HEK293T (cell line): ENCODE data around the gene MRPL2.

ENCODE experiments used
- CTCF ChIA-PET: fragments of 350-600 bp; formaldehyde crosslinking; extraction: SDS; loops from one replicate; lab custom pipeline; 2021; ENCODE audit warnings: antibody characterized with exemption, inconsistent platforms; lab: Yijun Ruan, JAX
- POLR2A ChIA-PET: fragments of 350-600 bp; formaldehyde crosslinking; extraction: SDS; loops from one replicate; lab custom pipeline; 2020; ENCODE audit warnings: antibody characterized with exemption, inconsistent platforms; lab: Yijun Ruan, JAX
- DNase-seq: peaks from one replicate; pipeline ENCODE4 v3.0.0; 2012; ENCODE audit warnings: mixed read lengths; ENCODE audit errors: extremely low spot score
- ARNT ChIP-seq: fragments of 450-650 bp; IDR thresholded peaks from 2 replicates; pipeline ENCODE4 v1.6.1; 2017; ENCODE audit warnings: mild to moderate bottlenecking
- BHLHE40 ChIP-seq: fragments of 450-650 bp; IDR thresholded peaks from 2 replicates; pipeline ENCODE4 v1.6.1; 2016; ENCODE audit warnings: mild to moderate bottlenecking, moderate library complexity, borderline replicate concordance
- CTBP1 ChIP-seq: fragments of 450-650 bp; IDR thresholded peaks from 2 replicates; pipeline ENCODE4 v1.6.1; 2016; ENCODE audit warnings: borderline replicate concordance
- ELF4 ChIP-seq: fragments of 450-650 bp; IDR thresholded peaks from 2 replicates; pipeline ENCODE4 v1.6.1; 2017; ENCODE audit warnings: antibody characterized with exemption
- FOXA1 ChIP-seq: fragments of 450-650 bp; IDR thresholded peaks from 2 replicates; pipeline ENCODE4 v1.6.1; 2016; ENCODE audit warnings: mild to moderate bottlenecking
- FOXK2 ChIP-seq: fragments of 450-650 bp; IDR thresholded peaks from 2 replicates; pipeline ENCODE4 v1.6.1; 2016; ENCODE audit warnings: mild to moderate bottlenecking
- FOXM1 ChIP-seq: fragments of 450-650 bp; IDR thresholded peaks from 2 replicates; pipeline ENCODE4 v1.6.1; 2017; ENCODE audit warnings: mild to moderate bottlenecking, borderline replicate concordance
- HDGF ChIP-seq: fragments of 450-650 bp; IDR thresholded peaks from 2 replicates; pipeline ENCODE4 v1.6.1; 2017; ENCODE audit warnings: antibody characterized with exemption, borderline replicate concordance
- L3MBTL2 ChIP-seq: fragments of 450-650 bp; conservative IDR thresholded peaks from 2 replicates; pipeline ENCODE4 v1.6.1; 2016; ENCODE audit warnings: mild to moderate bottlenecking
- LEF1 ChIP-seq: fragments of 450-650 bp; IDR thresholded peaks from 2 replicates; pipeline ENCODE4 v1.6.1; 2017; ENCODE audit warnings: mild to moderate bottlenecking, borderline replicate concordance
- NFRKB ChIP-seq: fragments of 450-650 bp; IDR thresholded peaks from 2 replicates; pipeline ENCODE4 v1.6.1; 2016; ENCODE audit warnings: mild to moderate bottlenecking, moderate library complexity
- SP1 ChIP-seq: fragments of 450-650 bp; IDR thresholded peaks from 2 replicates; pipeline ENCODE4 v1.6.1; 2017
- SUZ12 ChIP-seq: fragments of 450-650 bp; IDR thresholded peaks from 2 replicates; pipeline ENCODE4 v1.6.1; 2016; ENCODE audit warnings: mild to moderate bottlenecking
- TARDBP ChIP-seq: fragments of 450-650 bp; IDR thresholded peaks from 2 replicates; pipeline ENCODE4 v1.6.1; 2016
- ZNF384 ChIP-seq: fragments of 450-650 bp; IDR thresholded peaks from 2 replicates; pipeline ENCODE4 v1.6.1; 2016
- TF ChIP-seq, protein P1 (sequence below): fragments of 450-650 bp; IDR thresholded peaks from 2 replicates; pipeline ENCODE4 v1.6.1; 2016

Gene MRPL2

DNA sequence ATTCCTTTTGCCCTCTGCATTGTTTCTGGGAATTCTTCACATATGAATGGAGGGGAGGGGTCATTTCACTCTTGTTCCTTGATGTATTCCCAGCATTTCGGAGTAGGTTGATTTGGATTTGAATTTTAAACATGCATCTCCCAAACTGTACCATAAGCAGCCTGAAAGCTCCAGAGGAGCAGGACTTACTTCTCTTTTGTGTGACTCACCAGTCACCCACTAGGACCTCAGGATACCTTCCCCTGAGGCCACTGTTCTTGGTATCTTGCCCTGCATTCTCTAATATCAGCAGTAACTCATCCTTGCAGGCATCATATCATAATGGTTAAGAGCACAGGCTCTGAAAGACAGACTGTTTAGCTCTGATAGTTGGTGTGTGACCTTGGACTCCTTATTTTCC is 703 bp downstream of the MRPL2 start:
- TF ChIP-seq CTBP1 (no peak), L3MBTL2 (no peak), ARNT (no peak), ELF4 (no peak), BHLHE40 (no peak), SP1 (no peak), HDGF (no peak), SUZ12 (no peak), FOXM1 (no peak), FOXA1 (no peak), LEF1 (no peak), TARDBP (no peak), NFRKB (no peak), ZNF384 (no peak), FOXK2 (no peak)
- TF ChIP-seq, protein P1, sequence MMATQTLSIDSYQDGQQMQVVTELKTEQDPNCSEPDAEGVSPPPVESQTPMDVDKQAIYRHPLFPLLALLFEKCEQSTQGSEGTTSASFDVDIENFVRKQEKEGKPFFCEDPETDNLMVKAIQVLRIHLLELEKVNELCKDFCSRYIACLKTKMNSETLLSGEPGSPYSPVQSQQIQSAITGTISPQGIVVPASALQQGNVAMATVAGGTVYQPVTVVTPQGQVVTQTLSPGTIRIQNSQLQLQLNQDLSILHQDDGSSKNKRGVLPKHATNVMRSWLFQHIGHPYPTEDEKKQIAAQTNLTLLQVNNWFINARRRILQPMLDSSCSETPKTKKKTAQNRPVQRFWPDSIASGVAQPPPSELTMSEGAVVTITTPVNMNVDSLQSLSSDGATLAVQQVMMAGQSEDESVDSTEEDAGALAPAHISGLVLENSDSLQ: no peak
- ChIA-PET POLR2A (interaction anchor here (0.8 to 2.4 kb wide), 10 partner anchors 9 to 129 kb away, joined by 3 to 20 read pairs (median 8); partner anchors contain the start of genes CNPY3, KLHDC3, MEA1 and PEX6), CTCF (no interaction called here)
- no peak for DNase-seq

DNA sequence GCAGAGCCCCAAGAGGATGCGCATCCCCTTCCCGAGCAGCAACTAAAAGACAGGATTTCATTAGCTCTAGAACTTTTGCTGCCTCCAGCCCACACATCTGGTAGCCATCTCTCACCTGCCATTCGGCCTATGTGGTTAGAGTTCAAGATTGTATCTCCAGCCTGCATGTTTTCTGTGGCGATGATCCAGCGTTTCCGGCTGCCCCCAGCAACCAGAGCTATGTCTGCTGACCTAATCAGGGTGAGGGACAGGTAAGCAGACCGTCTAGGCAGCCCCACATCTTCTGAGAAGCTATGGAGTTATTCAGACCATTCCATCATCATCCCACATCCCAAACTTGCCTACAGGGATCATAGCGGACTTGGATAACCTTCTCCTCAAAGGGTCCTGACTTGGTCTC is 3.3 kb downstream of the MRPL2 start:
- POLR2A ChIA-PET: interaction anchor here (1.1 to 2.9 kb wide), 3 partner anchors 35 to 126 kb away, joined by 3 to 26 read pairs (median 16); partner anchors contain the start of genes CNPY3, PEX6 and RRP36
- CTCF ChIA-PET: interaction anchor here (0.6 kb wide), 1 partner anchor 155 kb away, joined by 3 read pairs; no protein-coding TSS in a partner anchor
- no peak for DNase-seq
- no peak for TF ChIP-seq ARNT
- no peak for TF ChIP-seq ELF4
- no peak for TF ChIP-seq FOXM1
- no peak for TF ChIP-seq CTBP1
- no peak for TF ChIP-seq FOXK2
- TF ChIP-seq ZNF384: no peak

DNA sequence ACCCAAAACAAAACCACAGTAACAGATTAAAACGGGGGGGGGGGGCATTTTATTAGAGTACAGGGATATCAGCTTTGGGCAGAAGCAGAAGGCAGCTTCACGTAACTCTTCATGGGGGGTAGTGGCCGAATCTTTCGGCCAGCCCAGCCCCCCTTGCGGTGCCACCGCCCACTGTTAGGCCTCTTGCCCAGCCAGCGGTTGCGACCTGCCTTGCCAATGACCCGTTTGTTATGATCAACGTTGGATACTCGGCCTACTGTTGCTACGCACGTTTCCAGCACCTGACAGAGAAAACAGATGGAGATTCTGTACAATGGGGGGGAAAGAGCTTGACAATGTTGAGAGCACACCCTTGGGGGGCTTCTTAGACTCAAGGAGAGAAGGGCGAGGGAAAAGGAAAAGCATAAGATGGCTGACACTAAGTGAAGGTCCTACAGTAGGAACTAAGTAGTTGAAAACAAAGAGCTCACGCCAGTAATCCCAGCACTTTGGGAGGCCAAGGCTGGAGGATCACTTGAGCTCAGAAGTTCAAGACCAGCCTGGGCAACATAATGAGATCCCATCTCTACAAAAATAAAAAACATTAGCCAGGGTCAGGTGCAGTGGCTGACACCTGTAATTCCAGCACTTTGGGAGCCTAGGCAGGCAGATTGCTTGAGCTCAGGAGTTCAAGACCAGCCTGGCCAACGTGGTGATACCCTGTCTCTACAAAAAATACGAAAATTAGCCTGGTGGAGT is 4.9 kb downstream of the MRPL2 start:
- CTCF ChIA-PET: interaction anchor here (0.9 kb wide), 1 partner anchor 89 kb away, joined by 4 read pairs; no protein-coding TSS in a partner anchor

DNA sequence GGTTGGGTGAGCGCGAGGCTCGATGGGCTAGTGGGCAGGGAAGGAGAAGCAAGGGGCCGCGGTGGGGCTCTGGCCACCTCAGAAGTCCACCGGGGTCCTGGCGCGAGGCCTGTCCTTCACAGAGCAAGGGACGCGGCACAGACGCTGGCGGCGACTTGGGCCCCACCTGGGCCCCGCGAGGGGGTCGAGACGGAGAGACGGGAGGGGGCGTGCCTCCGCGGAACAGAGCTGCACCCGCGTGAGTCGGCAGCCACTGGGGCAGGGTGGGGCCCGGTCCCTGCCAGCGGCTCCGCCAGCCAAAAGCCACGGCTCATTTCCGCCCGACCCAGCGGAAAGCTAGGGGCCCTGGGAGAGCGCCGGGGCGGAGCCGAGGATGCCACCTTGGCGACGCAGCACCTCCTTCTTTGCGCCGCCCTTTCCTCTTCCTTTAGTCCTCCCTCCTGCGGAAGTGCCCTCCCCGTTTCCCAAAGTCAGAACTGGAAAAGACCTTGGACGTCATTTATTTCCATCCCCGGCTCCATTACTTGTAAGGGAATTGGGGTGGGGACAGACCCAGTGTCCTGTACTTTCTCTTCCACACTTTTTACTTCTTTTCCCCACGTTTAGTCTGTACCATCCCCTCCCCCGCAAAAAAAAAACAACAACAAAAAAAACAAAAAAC is 5.6 kb downstream of the MRPL2 start, which contains the start of gene CUL7:
CUL7 (minus strand) TSS at position 307 of the 661 bp plus-strand sequence. CDS start 1,063 bp downstream, outside the sequence.
- peak; percentile 95 for DNase-seq
- ChIA-PET CTCF (interaction anchor here (0.7 kb wide), 1 partner anchor 153 kb away, joined by 3 read pairs; no protein-coding TSS in a partner anchor), POLR2A (interaction anchor here (0.6 to 2.9 kb wide), 35 partner anchors 9 to 424 kb away, joined by 3 to 26 read pairs (median 4); partner anchors contain the start of genes CNPY3, CUL9, KLHDC3 and MEA1)
- TF ChIP-seq ELF4 (peak; percentile 42; the same call in 1 of the 2 replicates), TARDBP (no peak)

More for the DNA sequence above, 4.9 kb downstream of the MRPL2 start:
- POLR2A ChIA-PET: interaction anchor here (0.6 to 2.9 kb wide), 38 partner anchors 9 to 423 kb away, joined by 3 to 26 read pairs (median 4); partner anchors contain the start of genes CNPY3, CUL9, KLHDC3 and MEA1
- DNase-seq: no peak
- TF ChIP-seq SUZ12 (no peak), TARDBP (no peak), FOXA1 (no peak), NFRKB (no peak), FOXM1 (no peak), ELF4 (no peak), CTBP1 (no peak), HDGF (no peak), SP1 (no peak), ZNF384 (no peak), FOXK2 (no peak), ARNT (no peak)
- TF ChIP-seq, protein P1: no peak

DNA sequence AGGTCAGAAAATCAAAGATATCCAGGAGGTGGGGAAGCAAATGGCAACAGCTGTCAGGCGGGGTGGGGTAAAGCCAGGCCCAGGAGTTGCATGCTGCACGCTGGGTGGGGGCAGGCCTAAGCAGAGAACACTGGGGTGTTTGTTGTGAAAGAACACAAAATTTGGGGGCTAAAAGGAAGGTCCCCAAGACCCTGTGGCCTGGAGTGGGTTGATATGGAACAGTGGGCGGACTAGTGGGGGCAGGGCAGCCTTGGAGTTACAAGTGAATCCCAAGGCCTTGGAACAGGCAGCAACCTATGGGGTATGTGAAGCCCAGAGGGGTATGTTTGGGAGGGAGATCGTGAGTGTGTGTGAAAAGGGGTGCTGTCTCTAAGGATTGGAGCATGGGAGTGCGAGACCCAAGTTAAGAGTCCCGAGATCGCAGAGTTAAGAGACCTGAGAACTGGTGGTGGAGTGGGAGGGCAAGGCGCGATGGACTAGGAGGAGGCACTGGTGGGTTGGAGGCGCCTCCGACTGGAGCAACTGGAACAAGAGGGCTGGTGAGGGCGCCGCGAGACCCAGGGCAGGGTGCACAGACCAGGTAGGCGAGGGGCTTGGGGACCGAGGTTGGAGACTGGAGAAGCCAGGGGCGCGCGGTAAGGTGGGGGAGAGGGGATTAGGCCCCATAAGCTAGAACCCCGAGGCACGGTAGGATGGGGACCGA is 6.2 kb downstream of the MRPL2 start:
- ChIA-PET CTCF (interaction anchor here (0.7 kb wide), 1 partner anchor 152 kb away, joined by 3 read pairs; no protein-coding TSS in a partner anchor), POLR2A (interaction anchor here (0.7 to 2.9 kb wide), 15 partner anchors 11 to 425 kb away, joined by 3 to 26 read pairs (median 7); partner anchors contain the start of genes CNPY3, CUL9, KLHDC3 and MEA1)
- DNase-seq: peak; percentile 31
- TF ChIP-seq ELF4 (no peak), L3MBTL2 (peak; percentile 42), ARNT (no peak), BHLHE40 (no peak), SP1 (no peak), HDGF (no peak), FOXA1 (no peak), LEF1 (no peak), SUZ12 (no peak)
